LNCAP (cell line): ENCODE measurements around the gene BTG2.

Experiments used
- CTCF ChIP-seq: fragments of 450-650 bp; IDR thresholded peaks from 2 replicates; pipeline ENCODE4 v1.5.1; 2017; ENCODE audit warnings: mild to moderate bottlenecking

Gene BTG2

GRCh38 chr1:203269654-203270020 is 35.7 kb upstream of the BTG2 start:
- TF ChIP-seq CTCF, result no peak

- no peak for TF ChIP-seq CTCF
These were observed 34.9 kb upstream of the BTG2 start for GRCh38 chr1:203270448-203270847.

- TF ChIP-seq CTCF, result no peak
These were observed 34.1 kb upstream of the BTG2 start for GRCh38 chr1:203271018-203271743.

- no peak for TF ChIP-seq CTCF
These were observed 33.2 kb upstream of the BTG2 start for GRCh38 chr1:203271962-203272632.

- TF ChIP-seq CTCF, result no peak
These were observed 32.6 kb upstream of the BTG2 start for GRCh38 chr1:203272633-203273205.

GRCh38 chr1:203273206-203273868 is 32.0 kb upstream of the BTG2 start:
- TF ChIP-seq CTCF, result peak; percentile 100

- TF ChIP-seq CTCF, result no peak
These were observed 31.3 kb upstream of the BTG2 start for GRCh38 chr1:203273869-203274602.
